Mammary epithelial cell (primary cell): ENCODE measurements around the gene KHK.

ENCODE experiments used
- EZH2 ChIP-seq: IDR thresholded peaks from 2 replicates; pipeline ENCODE4 v1.6.1; 2012; ENCODE audit warnings: low read length, inconsistent platforms, borderline replicate concordance
- TF ChIP-seq, protein P1 (sequence below), 2 donors: IDR thresholded peaks in 1 of 2; conservative IDR thresholded peaks in 1 of 2; 2 replicates each; pipeline ENCODE4 v1.5.1; 2011 to 2012; ENCODE audit warnings: inconsistent platforms in 2 of 2, low read length in 2 of 2, mild to moderate bottlenecking in 2 of 2, control low read depth in 1 of 2, low read depth in 1 of 2; ENCODE audit not compliant: insufficient read depth in 1 of 2; ENCODE audit errors: extremely low read depth in 1 of 2

DNA sequence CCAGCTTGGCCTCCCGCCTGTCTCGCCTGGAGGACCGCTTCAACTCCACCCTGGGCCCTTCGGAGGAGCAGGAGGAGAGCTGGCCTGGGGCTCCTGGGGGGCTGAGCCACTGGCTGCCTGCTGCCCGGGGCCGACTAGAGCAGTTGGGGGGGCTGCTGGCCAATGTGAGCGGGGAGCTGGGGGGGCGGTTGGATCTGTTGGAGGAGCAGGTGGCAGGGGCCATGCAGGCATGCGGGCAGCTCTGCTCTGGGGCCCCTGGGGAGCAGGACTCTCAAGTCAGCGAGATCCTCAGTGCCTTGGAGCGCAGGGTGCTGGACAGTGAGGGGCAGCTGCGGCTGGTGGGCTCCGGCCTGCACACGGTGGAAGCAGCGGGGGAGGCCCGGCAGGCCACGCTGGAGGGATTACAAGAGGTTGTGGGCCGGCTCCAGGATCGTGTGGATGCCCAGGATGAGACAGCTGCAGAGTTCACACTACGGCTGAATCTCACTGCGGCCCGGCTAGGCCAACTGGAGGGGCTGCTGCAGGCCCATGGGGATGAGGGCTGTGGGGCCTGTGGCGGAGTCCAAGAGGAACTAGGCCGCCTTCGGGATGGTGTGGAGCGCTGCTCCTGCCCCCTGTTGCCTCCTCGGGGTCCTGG lies 3.7 kb upstream of the KHK start:
- TF ChIP-seq, protein P1, sequence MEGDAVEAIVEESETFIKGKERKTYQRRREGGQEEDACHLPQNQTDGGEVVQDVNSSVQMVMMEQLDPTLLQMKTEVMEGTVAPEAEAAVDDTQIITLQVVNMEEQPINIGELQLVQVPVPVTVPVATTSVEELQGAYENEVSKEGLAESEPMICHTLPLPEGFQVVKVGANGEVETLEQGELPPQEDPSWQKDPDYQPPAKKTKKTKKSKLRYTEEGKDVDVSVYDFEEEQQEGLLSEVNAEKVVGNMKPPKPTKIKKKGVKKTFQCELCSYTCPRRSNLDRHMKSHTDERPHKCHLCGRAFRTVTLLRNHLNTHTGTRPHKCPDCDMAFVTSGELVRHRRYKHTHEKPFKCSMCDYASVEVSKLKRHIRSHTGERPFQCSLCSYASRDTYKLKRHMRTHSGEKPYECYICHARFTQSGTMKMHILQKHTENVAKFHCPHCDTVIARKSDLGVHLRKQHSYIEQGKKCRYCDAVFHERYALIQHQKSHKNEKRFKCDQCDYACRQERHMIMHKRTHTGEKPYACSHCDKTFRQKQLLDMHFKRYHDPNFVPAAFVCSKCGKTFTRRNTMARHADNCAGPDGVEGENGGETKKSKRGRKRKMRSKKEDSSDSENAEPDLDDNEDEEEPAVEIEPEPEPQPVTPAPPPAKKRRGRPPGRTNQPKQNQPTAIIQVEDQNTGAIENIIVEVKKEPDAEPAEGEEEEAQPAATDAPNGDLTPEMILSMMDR (conservative IDR thresholded peaks at IDR 0.05 in 1 of 2, IDR thresholded peaks at IDR 0.05 in 1 of 2; ENCODE audit: extremely low read depth in 1 of 2, insufficient read depth in 1 of 2, low read depth in 1 of 2, low read length in 2 of 2), result no peak
- TF ChIP-seq EZH2, result no peak
